Measurements from ENCODE around the gene PMIS2.

GRCh38 chr19:35577918-35578317 is 8.1 kb upstream of the PMIS2 start:
- TF ChIP-seq EP300 (IDR thresholded peaks at IDR 0.05), result no peak
- TF ChIP-seq POLR2A (IDR thresholded peaks at IDR 0.05), result no peak
- TF ChIP-seq POLR2AphosphoS5 (IDR thresholded peaks at IDR 0.05), result no peak
- no peak for TF ChIP-seq CTCF (IDR thresholded peaks at IDR 0.05)
